Testis (tissue), 3 donors: ENCODE data around the gene OBSCN. TPM values are rescaled to one million over a fixed set of nuclear protein-coding genes. Genes with fewer than 3 reads are reported as not detected.
A peak's percentile ranks its signal among the peaks of the same experiment; 100 is the strongest.

Source experiments
- DNase-seq: peaks from one replicate; pipeline ENCODE4 v3.0.0-alpha.2; 2019
- H3K27ac ChIP-seq, 2 donors: fragments of 200-600 bp; sonication (generic); one replicate each; pipeline ENCODE4 v1.5.1; 2019
- H3K27me3 ChIP-seq: fragments of 200-600 bp; sonication (generic); one replicate; pipeline ENCODE4 v1.5.1; 2019
- H3K36me3 ChIP-seq: fragments of 200-600 bp; sonication (generic); one replicate; pipeline ENCODE4 v1.5.1; 2017; ENCODE audit warnings: low read depth; ENCODE audit errors: missing control alignments
- H3K4me1 ChIP-seq: fragments of 200-600 bp; sonication (generic); one replicate; pipeline ENCODE4 v1.5.1; 2019
- H3K4me3 ChIP-seq, 2 donors: fragments of 200-600 bp; sonication (generic); one replicate each; pipeline ENCODE4 v1.5.1; 2017 to 2019
- H3K9me3 ChIP-seq: fragments of 200-600 bp; sonication (generic); one replicate; pipeline ENCODE4 v1.5.1; 2017
- POLR2A ChIP-seq: fragments of 450-650 bp; IDR thresholded peaks from one replicate; pipeline ENCODE4 v1.6.1; 2017; ENCODE audit warnings: antibody characterized with exemption, mild to moderate bottlenecking, moderate library complexity
- WGBS, 2 donors: methylation state at CpG; one replicate each; pipeline ENCODE4 v1.1.5; 2018; 5-methylcytosine and 5-hydroxymethylcytosine counted together
- intact Hi-C: fragments of 100-400 bp; cut with DNase I; formaldehyde crosslinking; loops from one replicate; pipeline ENCODE4 v1.15.1; 2023; ENCODE audit warnings: low total_unique reads
- polyA plus RNA-seq: library from polyadenylated mRNA; stranded (reverse); fragments of 350-450 nt; fragmentation: Illumina TruSeq; extraction: RNeasy Lipid Tissue Mini Kit (QIAGEN cat#74804); gene quantifications from one replicate; pipeline ENCODE4 v1.2.3, GENCODE V29; 2014; ENCODE audit warnings: low read depth, low replicate concordance; ENCODE audit not compliant: insufficient read depth
- total RNA-seq, 2 donors: library from RNA; depleted of rRNA; stranded (reverse); fragments of >200 nt; gene quantifications; one replicate each; pipeline ENCODE4 v1.2.3, GENCODE V29; 2016
- TF ChIP-seq, protein P1 (sequence below), 3 experiments: fragments of 450-650 bp in 2 of 3; fragments of 200-600 bp in 1 of 3; sonication (generic) in 1 of 3; IDR thresholded peaks; one replicate each; pipeline ENCODE4 v1.5.1; 2016 to 2019; ENCODE audit warnings: antibody characterized with exemption in 3 of 3, mild to moderate bottlenecking in 2 of 3, moderate library complexity in 1 of 3

OBSCN gene
- total and polyA plus RNA-seq, 3 donors from 2014 or later = 8.3 to 30.0 (median 28.6) TPM

DNA sequence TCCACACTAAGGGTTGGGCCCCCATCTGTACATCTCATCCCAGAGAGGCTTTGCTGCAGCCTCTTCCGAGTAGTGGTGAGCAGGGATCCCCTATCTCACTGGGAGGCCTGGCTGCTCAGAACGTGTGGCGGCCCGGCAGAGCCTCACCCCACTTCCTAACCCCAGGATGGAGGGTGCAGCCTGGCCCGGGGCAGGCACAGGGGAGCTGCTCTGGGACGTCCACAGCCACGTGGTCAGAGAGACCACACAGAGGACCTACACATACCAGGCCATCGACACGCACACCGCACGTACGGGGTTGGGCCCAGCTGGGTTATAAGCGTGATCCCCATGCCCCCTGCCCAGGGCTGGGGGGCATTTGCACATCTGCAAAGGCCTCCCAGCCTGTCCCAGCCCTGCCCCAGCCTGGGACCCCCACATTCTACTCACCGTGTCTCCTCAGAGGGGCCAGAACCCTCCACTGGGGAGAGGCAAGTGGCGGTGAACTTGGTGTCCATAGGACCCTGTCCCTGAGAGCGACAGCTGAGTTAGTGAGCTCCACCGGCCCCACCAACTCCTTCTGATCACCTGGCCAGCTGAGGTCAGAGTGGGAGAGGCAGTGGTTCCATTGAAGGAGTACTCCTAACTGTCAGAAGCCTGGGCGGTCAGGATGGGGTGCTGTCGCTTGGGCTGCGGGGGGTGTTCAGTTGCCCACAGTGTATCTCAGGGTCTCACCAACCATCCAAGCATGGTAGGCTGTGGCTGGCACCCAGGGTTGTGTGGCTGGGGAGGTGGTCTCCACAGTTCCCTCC lies 157.6 kb downstream of the OBSCN start:
- Histone ChIP-seq H3K4me1 (peaks cover 23% of the 10 kb centered on the region), H3K27ac (no peak overlapping the region), H3K27me3 (no peaks in the 10 kb centered on the region), H3K36me3 (no peaks in the 10 kb centered on the region), H3K9me3 (no peaks in the 10 kb centered on the region), H3K4me3 (no peak overlapping the region)
- DNase-seq = no peak
- whole genome bisulfite sequencing, 2 donors = 92 to 94% methylated on average over 3 to 20 of the region's 20 CpGs
- intact Hi-C loops = no loop called here
- no peak for TF ChIP-seq POLR2A
- TF ChIP-seq, protein P1, sequence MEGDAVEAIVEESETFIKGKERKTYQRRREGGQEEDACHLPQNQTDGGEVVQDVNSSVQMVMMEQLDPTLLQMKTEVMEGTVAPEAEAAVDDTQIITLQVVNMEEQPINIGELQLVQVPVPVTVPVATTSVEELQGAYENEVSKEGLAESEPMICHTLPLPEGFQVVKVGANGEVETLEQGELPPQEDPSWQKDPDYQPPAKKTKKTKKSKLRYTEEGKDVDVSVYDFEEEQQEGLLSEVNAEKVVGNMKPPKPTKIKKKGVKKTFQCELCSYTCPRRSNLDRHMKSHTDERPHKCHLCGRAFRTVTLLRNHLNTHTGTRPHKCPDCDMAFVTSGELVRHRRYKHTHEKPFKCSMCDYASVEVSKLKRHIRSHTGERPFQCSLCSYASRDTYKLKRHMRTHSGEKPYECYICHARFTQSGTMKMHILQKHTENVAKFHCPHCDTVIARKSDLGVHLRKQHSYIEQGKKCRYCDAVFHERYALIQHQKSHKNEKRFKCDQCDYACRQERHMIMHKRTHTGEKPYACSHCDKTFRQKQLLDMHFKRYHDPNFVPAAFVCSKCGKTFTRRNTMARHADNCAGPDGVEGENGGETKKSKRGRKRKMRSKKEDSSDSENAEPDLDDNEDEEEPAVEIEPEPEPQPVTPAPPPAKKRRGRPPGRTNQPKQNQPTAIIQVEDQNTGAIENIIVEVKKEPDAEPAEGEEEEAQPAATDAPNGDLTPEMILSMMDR (IDR thresholded peaks at IDR 0.05) = no peak

DNA sequence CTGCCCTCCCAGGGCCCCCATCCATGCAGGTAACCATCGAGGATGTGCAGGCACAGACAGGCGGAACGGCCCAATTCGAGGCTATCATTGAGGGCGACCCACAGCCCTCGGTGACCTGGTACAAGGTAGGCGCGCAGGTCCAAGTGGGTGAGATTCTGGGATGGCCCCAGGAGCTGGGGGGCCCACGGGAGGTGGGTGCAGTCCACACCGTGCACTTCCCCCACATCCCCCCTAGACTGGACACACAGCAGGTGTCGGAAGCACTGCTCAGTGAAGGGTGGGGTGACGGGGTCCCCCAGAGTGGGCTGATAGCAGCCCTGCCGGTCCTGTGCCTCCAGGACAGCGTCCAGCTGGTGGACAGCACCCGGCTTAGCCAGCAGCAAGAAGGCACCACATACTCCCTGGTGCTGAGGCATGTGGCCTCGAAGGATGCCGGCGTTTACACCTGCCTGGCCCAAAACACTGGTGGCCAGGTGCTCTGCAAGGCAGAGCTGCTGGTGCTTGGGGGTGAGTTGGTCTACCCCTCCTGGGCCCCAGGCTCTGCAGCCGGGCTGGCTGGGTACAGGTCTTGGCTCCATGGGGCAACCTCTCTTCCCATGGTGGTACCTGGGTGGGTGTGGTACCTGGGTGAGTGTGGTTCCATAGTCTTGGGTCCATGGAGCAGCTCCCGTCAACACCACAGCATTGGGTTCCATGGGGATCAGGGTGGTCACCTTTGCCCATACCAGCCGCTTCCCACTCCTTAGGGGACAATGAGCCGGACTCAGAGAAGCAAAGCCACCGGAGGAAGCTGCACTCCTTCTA lies 158.4 kb downstream of the OBSCN start:
- Histone ChIP-seq H3K4me1 (peaks cover 15% of the 10 kb centered on the region), H3K36me3 (no peaks in the 10 kb centered on the region), H3K9me3 (no peaks in the 10 kb centered on the region), H3K27ac (no peak overlapping the region), H3K27me3 (no peaks in the 10 kb centered on the region), H3K4me3 (no peak overlapping the region)
- intact Hi-C loops = no loop called here
- DNase-seq = no peak
- no peak for TF ChIP-seq POLR2A
- TF ChIP-seq, protein P1 (IDR thresholded peaks at IDR 0.05) = no peak
- WGBS, 2 donors = 92 to 95% methylated on average over 4 to 20 of the region's 23 CpGs

- WGBS, 2 donors = 73 to 74% methylated on average over 14 to 15 of the region's 24 CpGs
- Histone ChIP-seq H3K27me3 (no peaks in the 10 kb centered on the region), H3K27ac (no peak overlapping the region), H3K9me3 (no peaks in the 10 kb centered on the region), H3K36me3 (no peaks in the 10 kb centered on the region), H3K4me1 (peaks cover 14% of the 10 kb centered on the region), H3K4me3 (no peak overlapping the region)
- peak; percentile 35 for DNase-seq
- TF ChIP-seq POLR2A = no peak
- TF ChIP-seq, protein P1 (IDR thresholded peaks at IDR 0.05) = no peak
- intact Hi-C loops = no loop called here
Observed at GRCh38 chr1:228366866-228367741, 159.3 kb downstream of the OBSCN start.

DNA sequence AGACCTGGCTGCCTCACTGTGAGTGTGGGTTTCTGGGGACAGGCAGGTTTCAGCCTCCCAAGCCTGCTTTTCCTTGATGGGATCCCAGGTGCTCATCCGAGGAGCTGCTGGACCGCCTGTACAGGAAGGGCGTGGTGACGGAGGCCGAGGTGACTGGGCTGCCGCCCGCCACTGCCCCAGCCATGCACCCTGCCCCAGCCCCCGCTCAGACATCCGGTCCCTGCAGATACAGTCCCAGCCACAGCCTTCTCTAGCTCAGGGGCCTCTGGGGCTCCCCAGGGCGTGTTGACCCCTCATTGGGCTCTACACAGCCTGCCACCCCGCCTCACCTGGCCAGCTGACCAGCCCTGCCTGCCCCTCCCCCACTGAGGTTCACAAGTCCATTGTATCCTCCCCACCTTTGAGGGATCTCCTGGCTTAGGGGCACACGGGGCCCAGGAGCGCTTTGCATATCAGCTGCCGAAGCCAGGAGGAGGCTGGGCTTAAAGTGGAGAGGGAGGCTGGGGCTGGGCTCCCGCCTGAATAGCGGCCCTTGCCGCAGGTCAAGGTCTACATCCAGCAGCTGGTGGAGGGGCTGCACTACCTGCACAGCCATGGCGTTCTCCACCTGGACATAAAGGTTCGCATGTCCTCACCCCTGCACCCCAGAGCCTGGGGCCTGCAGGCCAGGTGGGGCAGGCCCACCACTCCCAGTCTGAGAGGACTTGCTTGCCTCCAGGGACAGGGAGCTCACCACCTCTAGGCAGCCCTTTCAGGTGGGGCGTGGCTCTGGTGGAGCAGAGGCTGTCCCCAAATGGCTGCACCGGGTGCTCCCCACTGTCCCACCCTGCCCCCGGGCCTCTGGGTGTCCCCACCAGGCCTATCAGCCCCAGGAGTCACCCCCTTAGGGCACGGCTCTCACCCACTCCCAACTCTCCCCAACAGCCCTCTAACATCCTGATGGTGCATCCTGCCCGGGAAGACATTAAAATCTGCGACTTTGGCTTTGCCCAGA lies 160.3 kb downstream of the OBSCN start:
- Histone ChIP-seq H3K27me3 (no peaks in the 10 kb centered on the region), H3K27ac (no peak overlapping the region), H3K9me3 (no peaks in the 10 kb centered on the region), H3K4me1 (peaks cover 20% of the 10 kb centered on the region), H3K36me3 (no peaks in the 10 kb centered on the region), H3K4me3 (no peak overlapping the region)
- WGBS, 2 donors = 57 to 75% methylated on average over 12 to 25 of the region's 25 CpGs
- TF ChIP-seq, protein P1 (IDR thresholded peaks at IDR 0.05) = no peak
- no peak for TF ChIP-seq POLR2A
- DNase-seq = no peak
- intact Hi-C loops = no loop called here
